Activated CD4-positive, CD25-positive, alpha-beta regulatory T cell treated with anti-CD3 and anti-CD28 coated beads, Interleukin-2, amount 50 U/mL, for 72 hours (primary cell): Measurements from ENCODE around the gene IL11RA.

Experiments
- DNase-seq: peaks from one replicate; pipeline ENCODE4 v3.0.0; 2021

IL11RA gene

GRCh38 chr9:34651876-34652601, at the start of gene IL11RA:
TSS of gene IL11RA (plus strand) at chr9:34652185. CDS start at chr9:34655218, 3,033 bp downstream.
- DNase-seq = peak; percentile 48

GRCh38 chr9:34603610-34604231, 48.3 kb upstream of the IL11RA start:
- DNase-seq = peak; percentile 79

DNA sequence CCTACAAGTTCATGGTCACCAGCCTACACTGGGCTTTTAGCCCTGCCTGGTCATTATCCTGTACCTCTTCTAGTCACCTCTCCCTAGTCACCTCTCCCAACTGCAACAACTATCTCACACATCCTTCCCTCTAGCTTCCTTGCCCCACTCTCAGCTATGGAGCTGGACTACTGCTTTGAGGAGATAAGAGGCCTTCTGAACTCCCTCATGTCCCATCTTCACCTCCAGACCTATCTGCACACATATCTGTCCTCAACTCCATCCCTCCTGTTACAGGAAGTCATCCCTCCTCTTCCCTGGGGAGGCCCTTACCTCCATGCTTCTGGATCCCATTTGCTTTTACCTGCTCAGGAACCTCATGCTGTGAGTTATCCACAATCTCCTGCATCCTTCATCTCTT, 45.8 kb upstream of the IL11RA start:
- DNase-seq = no peak

DNA sequence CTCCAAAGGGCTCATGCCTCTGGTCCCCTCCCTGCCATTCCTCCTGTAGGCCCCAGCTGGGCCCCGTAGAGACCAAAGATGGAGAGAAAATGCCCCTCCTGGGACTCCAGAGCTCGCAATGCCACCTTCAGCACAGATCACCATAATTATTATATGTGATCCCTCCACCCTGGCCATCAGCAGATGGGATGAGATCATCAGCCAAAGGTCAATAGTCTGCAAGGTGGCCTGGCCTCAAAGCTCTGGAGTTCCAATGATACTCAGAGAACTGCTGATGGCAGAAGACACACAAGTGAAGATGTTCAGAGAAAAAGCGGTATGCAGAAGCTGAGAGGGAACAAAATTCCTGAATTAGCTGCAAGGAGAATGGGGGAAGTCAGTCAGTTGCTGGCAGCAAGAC, 45.1 kb upstream of the IL11RA start:
- DNase-seq = no peak

DNA sequence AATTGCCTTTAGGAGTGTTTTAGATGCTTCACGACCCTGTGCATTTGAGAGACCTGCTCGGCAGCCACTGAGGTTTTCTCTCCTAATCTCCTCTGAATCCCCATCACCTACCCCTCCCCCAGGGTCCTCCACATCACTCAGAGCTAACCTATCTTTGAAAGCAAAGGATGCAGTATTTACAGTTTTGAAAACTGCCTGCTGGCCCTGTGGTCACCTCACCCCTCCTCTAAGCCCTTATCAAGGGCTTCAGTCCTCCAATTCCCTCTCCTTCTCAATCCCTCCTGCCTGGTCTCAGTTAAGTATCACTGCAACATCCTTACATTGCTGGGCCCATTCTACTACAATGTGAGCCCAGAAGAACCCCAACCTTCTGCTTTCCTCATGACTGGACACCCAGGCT, 44.7 kb upstream of the IL11RA start:
- DNase-seq = no peak

DNA sequence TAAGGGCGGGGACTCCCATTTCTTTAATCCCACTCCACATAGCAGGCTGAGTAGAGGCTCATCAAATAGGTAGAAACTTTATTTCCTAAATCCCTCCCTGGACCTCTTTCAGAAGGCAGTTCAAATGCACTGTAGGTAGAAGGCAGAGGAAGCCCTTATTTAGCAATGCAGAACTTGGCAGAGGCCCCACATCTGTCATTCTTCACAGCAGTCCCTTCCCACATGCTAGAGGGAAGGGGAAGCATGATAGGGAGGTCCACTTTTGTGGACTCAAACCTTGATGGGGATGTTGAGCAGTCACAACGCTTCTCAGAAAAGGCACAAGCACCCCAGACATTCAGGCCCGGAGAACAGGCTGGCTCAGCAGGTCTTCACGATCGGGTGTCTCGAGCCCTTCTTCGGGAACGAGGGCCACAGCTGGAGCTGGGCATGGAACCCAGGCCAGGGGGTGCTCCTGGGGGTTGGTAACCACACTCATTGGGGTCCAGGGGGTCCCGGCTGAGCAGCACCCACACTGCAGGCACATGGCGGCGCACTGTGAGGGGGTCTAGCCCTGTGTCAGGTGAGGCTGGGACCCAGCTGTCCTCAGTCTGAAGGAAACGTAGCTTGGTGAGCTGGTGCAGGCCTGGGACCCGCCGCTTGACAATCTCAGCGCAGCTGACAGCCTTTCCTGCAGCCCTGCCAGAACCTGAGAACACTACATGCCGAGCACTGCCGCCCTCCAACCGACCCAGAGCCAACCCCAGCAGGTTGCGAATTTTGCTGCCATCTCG, 41.4 kb upstream of the IL11RA start:
- no peak for DNase-seq

- no peak for DNase-seq
Observed at GRCh38 chr9:34611251-34611810, 40.7 kb upstream of the IL11RA start.

DNA sequence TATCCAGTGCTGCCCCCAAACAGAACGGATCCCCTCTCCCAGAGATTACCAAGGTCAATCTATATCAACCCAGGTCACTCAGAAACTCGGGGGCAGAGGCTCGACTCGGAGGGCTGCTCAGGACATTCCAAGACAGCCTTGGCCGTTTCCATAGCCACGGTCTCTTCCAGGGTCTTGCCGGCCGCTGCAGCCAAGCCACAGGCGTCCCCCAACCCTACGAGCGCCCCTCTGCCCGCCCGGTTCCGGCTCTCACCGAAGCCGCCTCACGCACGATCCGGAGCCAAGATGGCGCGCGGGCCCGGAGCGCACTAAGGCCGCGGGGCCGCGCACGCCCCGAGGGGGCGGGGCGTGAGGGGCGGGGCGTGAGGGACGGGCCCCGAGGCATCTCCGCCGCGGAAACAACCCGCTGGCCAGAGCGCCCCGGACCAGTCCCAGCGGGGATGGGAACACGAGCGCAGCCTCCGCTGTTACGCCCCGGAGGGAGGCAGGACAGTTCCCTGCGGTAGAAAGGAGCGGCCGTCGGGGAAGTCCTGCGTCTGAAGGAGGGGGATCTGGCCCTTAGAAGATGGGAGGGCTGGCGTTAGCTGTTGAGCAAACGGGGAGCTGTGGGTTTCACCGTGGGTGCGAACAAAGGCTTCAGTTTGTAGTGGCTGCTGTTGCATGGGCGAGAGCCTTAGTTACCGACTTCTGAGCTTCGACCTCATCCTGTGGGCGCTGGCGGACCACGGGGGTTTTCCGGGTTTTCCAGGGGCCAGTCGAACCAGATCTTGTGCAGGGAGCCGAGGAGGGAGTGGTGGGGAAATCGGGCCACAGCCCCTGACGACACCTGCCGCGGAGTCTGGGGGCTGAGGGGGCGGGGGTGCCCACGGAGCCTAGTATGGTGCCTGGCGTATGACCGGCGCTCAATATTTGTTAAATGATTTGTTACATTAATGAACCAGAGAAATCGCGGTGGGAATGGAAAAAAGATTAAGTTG, 39.9 kb upstream of the IL11RA start, which contains the start of gene RPP25L:
TSS of gene RPP25L (minus strand) at position 287 of the 977 bp plus-strand sequence. CDS start 801 bp downstream, outside the sequence.
- DNase-seq = peak; percentile 91

DNA sequence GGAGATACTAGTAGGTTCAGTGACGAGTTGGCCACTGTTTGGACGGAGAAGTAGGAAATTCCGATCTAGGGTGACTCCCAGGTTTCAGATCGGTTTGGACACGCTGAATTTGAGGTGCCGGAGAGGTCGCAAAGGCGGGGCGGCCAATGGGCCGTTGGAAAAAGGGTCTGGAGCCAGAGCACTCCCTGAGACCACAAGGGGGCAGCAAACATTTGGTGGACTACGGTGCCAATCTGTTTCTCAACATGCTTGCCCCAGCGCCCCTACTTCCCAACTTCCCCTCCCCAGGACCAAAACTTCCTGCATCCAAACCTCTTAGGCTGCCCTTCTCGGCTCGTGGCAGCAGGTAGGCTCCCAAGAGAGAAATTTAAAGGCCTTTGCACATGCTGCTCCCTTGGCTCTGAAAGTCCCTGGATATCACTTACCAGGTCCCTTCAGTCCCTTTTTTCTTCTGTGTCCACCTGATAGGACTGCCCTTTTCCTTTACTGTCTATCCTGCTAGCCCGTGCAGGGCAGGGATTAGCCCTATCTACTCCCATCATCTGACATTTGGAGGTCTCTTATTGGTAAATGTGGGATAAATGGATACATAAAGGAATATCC, 39.1 kb upstream of the IL11RA start:
- DNase-seq = peak; percentile 72

DNA sequence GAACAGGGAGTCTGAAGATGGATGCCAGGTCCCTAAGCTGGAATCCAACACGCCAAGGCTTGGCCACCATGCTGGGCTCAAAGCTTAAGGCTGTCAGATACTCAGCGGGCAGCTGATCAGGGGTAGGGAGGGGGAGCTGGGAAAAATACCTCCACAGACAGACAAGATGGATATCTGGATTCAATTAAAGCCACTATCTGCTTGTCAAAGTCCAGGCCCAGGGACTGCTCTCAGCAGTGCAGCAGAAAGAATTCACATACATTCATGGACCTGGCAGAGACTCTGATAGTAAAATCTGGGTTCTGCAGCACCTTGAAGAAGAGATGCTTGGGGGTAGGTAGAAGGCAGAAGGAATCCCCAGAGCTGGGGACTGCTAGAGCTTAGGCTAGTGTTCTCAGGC, 36.9 kb upstream of the IL11RA start:
- DNase-seq = no peak

DNA sequence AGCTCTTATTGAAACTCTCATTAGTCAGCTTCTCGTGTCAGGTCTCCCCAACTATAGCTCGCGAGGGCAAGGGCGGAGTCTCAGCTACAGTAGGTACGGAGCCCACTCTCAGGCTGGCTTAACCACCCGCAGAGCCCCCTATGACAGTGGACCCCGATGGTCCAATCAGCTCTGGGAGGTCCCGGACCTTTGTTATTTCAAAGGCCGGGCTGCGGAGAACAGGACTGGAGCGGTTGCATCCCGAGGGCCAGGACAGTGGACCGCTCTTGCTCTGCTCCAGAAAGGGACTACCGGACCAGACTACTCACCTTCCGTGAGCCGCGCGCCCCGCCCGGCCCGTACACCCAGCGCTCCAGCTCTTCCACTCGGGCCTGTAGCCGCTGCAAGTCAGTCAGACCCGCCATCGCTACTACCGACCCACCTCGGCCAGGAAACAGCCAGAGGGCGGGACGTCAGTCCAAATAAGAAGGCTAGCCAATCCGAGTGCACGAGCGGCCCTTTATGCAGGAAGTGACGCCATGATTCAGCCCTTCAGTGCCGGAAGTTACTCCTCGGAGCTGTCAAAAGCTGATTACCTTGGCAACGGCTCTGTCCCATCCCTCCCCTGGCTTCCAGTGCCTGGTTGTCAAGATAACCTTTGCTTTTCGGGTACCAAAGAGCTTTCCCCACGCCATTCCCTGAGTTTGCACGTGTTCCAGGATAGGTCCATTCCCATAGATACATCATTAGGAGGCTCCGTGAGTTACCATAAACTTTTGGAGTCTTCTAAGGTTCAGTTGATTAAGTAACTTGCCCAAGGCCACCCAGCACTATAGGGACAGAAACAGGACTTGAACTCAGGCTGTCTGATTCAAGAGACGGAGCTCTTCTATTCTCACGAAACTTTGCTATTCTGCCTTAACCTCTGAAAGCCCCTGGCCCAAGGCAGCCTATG, 31.7 kb upstream of the IL11RA start, which contains the start of gene DCTN3:
TSS of gene DCTN3 (minus strand) at position 435 of the 934 bp plus-strand sequence. CDS start at position 404, 31 bp downstream.
- peak; percentile 84 for DNase-seq

DNA sequence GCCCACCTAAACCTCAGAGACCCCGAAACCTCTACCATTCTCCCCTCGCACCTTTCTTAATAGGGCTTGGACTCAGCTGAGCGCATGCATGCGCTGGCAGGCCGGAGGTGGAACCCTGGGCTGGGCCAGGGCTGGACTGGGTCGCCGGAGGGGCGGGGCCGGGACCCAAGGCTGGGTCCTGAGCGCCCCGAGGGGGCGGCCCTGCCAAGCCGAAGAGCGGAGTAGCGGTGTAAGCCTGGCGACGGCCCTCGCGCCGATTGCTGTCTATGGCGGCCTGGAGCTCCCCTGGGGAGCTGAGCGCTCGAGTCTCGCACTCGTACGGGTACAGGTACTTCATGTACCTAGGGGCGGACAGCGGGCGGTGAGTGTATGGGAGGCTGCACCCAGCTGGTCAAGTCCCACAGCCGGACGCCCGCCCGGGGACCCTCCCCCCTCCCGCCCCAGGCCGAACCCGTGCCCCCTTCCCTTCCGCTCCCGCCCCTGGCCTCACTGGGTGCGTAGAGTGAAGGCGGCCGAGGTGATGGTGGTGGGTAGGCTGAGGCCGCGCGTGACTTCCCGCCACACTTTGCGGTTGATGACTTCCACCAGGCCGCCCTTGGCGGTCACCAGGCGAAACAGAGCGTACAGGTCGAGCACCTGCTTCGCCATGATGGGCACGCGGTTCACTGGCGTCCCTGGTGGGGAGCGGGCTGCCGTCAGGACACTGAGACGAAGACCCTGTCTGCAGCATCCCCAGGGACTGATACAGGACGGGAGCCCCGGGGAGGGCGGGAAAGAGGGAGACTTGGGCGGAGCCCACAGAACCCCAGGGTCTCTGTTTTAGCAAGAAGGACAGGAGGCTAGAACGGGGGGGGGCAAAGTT, 28.4 kb upstream of the IL11RA start:
- no peak for DNase-seq

- DNase-seq = no peak
Observed at GRCh38 chr9:34624475-34625185, 27.4 kb upstream of the IL11RA start.

GRCh38 chr9:34625186-34625486, 26.8 kb upstream of the IL11RA start:
- DNase-seq = no peak

- DNase-seq = no peak
Observed at GRCh38 chr9:34627716-34628655, 24.0 kb upstream of the IL11RA start.

GRCh38 chr9:34628656-34629490, 23.1 kb upstream of the IL11RA start, which contains the start of gene ARID3C:
TSS of gene ARID3C (minus strand) at chr9:34629066. CDS start at chr9:34628014, 1,052 bp downstream.
- DNase-seq = peak; percentile 47

DNA sequence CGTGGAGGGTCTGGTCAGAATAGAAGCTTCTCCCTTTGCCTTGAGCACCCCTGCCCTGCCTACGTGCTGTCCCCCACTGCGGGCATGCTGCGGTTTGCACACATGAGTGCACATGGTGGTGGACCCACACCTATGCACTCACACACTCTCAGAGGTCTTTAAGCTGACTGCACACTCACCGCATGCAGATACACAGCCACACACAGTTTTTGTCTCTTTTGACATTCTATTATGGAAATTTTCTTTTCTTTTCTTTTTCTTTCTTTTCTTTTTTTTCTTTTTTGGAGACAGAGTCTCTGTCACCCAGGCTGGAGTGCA, 22.5 kb upstream of the IL11RA start:
- no peak for DNase-seq
